H1 (cell line): ENCODE results near the gene FAM98C. TPM values are rescaled to one million over a fixed set of nuclear protein-coding genes. Genes with fewer than 3 reads are reported as not detected.

Source experiments
- CTCF ChIA-PET: fragments of 300-600 bp; sonication (Branson Sonifier 250); formaldehyde crosslinking; loops from one replicate; lab custom pipeline; 2021; ENCODE audit not compliant: partially characterized antibody; lab: Charles Lee
- POLR2A ChIA-PET: fragments of 300-600 bp; sonication (Branson Sonifier 250); formaldehyde crosslinking; loops from one replicate; lab custom pipeline; 2021; ENCODE audit warnings: inconsistent platforms; ENCODE audit not compliant: partially characterized antibody; lab: Charles Lee
- DNase-seq, 2 experiments: peaks; one replicate each; pipeline versions ENCODE4 v3.0.0 to v3.0.0-alpha.2; 2010 to 2022; ENCODE audit warnings: low spot score in 2 of 2, low read depth in 1 of 2, mixed read lengths in 1 of 2
- FAIRE-seq: peaks from 2 replicates; lab custom pipeline; 2011; peaks lifted over from hg19 to GRCh38; lab: Jason Lieb, UNC
- H2AFZ ChIP-seq: 2 replicates; pipeline ENCODE4 v1.8.1; 2012; ENCODE audit warnings: low read length, inconsistent platforms
- H2AK5ac ChIP-seq: 2 replicates; pipeline ENCODE4 v1.6.1; 2013; ENCODE audit warnings: low read depth, low read length
- H2BK120ac ChIP-seq: replicated peaks from 2 replicates; pipeline ENCODE3; 2013; ENCODE audit warnings: low read depth, low read length, inconsistent platforms
- H2BK12ac ChIP-seq: 2 replicates; pipeline ENCODE4 v1.6.1; 2013; ENCODE audit warnings: low read depth, low read length
- H2BK15ac ChIP-seq: 2 replicates; pipeline ENCODE4 v1.6.1; 2013; ENCODE audit warnings: low read length
- H2BK20ac ChIP-seq: 2 replicates; pipeline ENCODE4 v1.6.1; 2013; ENCODE audit warnings: low read length
- H2BK5ac ChIP-seq: 2 replicates; pipeline ENCODE4 v1.6.1; 2013; ENCODE audit warnings: low read depth, low read length
- H3K14ac ChIP-seq: 2 replicates; pipeline ENCODE4 v1.6.1; 2013; ENCODE audit warnings: inconsistent platforms; ENCODE audit not compliant: insufficient read length
- H3K18ac ChIP-seq: 2 replicates; pipeline ENCODE4 v1.6.1; 2013; ENCODE audit warnings: low read length; ENCODE audit errors: extremely low read depth
- H3K23ac ChIP-seq: 2 replicates; pipeline ENCODE4 v1.6.1; 2013; ENCODE audit warnings: inconsistent platforms; ENCODE audit not compliant: insufficient read length
- H3K23me2 ChIP-seq: 2 replicates; pipeline ENCODE4 v1.6.1; 2013; ENCODE audit warnings: low read depth, low read length
- H3K27ac ChIP-seq: 2 replicates; pipeline ENCODE4 v1.6.1; 2011; ENCODE audit warnings: low read depth, low read length, inconsistent platforms
- H3K27me3 ChIP-seq, 4 experiments: replicated peaks in 1 of 4; 1 replicate in 1 of 4; 2 replicates in 3 of 4; pipeline versions ENCODE4 v1.6.1 to v1.8.1; 2011 to 2013; ENCODE audit warnings: low read length in 3 of 4, mild to moderate bottlenecking in 3 of 4, inconsistent platforms in 2 of 4, mixed read lengths in 2 of 4, moderate library complexity in 1 of 4; ENCODE audit not compliant: control insufficient read depth in 3 of 4, insufficient read depth in 3 of 4; ENCODE audit errors: extremely low read depth in 1 of 4
- H3K36me3 ChIP-seq, 4 experiments: 2 replicates each; pipeline versions ENCODE4 v1.6.1 to v1.8.1; 2011 to 2013; ENCODE audit warnings: mild to moderate bottlenecking in 4 of 4, low read length in 3 of 4, moderate library complexity in 2 of 4, control low read depth in 1 of 4, inconsistent platforms in 1 of 4; ENCODE audit not compliant: insufficient read depth in 4 of 4, control insufficient read depth in 2 of 4
- H3K4ac ChIP-seq: replicated peaks from 2 replicates; pipeline ENCODE3; 2013; ENCODE audit warnings: low read length, low read depth, mixed read lengths, inconsistent platforms; ENCODE audit not compliant: insufficient read length
- H3K4me1 ChIP-seq, 4 experiments: replicated peaks in 1 of 4; 1 replicate in 1 of 4; 2 replicates in 3 of 4; pipeline versions ENCODE4 v1.6.1 to v1.8.1; 2011 to 2013; ENCODE audit warnings: low read length in 3 of 4, inconsistent platforms in 2 of 4, mixed read lengths in 1 of 4; ENCODE audit not compliant: insufficient read depth in 4 of 4, control insufficient read depth in 3 of 4
- H3K4me2 ChIP-seq, 2 experiments: 2 replicates each; pipeline versions ENCODE4 v1.6.1 to v1.8.1; 2011 to 2013; ENCODE audit warnings: low read depth in 2 of 2, low read length in 2 of 2, control low read depth in 1 of 2, inconsistent platforms in 1 of 2, mild to moderate bottlenecking in 1 of 2; ENCODE audit not compliant: insufficient read depth in 1 of 2
- H3K4me3 ChIP-seq, 4 experiments: fragments of 200-600, 300-600 bp in 1 of 4; sonication (generic), shearing (Covaris generic), sonication (Bioruptor Twin) in 1 of 4; 2 replicates each; pipeline versions ENCODE4 v1.5.1 to v1.8.1; 2011 to 2016; ENCODE audit warnings: low read length in 4 of 4, low read depth in 3 of 4, control low read depth in 2 of 4, inconsistent platforms in 2 of 4, mild to moderate bottlenecking in 2 of 4, mixed read lengths in 1 of 4, moderate library complexity in 1 of 4; ENCODE audit not compliant: insufficient read depth in 2 of 4; ENCODE audit errors: extremely low read depth in 1 of 4
- H3K56ac ChIP-seq: replicated peaks from 2 replicates; pipeline ENCODE3; 2013; ENCODE audit warnings: low read depth, mild to moderate bottlenecking, mixed read lengths, low read length, inconsistent platforms; ENCODE audit not compliant: insufficient read length
- H3K79me1 ChIP-seq: 2 replicates; pipeline ENCODE4 v1.6.1; 2013; ENCODE audit warnings: low read depth, low read length, control low read depth
- H3K79me2 ChIP-seq, 2 experiments: 2 replicates each; pipeline versions ENCODE4 v1.6.1 to v1.8.1; 2012 to 2013; ENCODE audit warnings: low read length in 2 of 2, mild to moderate bottlenecking in 2 of 2, inconsistent platforms in 1 of 2; ENCODE audit not compliant: insufficient read depth in 2 of 2, control insufficient read depth in 1 of 2
- H3K9ac ChIP-seq, 4 experiments: replicated peaks in 1 of 4; 1 replicate in 1 of 4; 2 replicates in 3 of 4; pipeline versions ENCODE4 v1.6.1 to v1.8.1; 2011 to 2013; ENCODE audit warnings: low read depth in 3 of 4, low read length in 3 of 4, control low read depth in 2 of 4, mild to moderate bottlenecking in 2 of 4, moderate library complexity in 2 of 4, inconsistent platforms in 1 of 4; ENCODE audit errors: extremely low read depth in 1 of 4
- H3K9me3 ChIP-seq, 2 experiments: 2 replicates each; pipeline versions ENCODE4 v1.6.1 to v1.8.1; 2012 to 2013; ENCODE audit warnings: mild to moderate bottlenecking in 2 of 2, moderate library complexity in 2 of 2, control low read depth in 1 of 2, inconsistent platforms in 1 of 2, low read depth in 1 of 2, low read length in 1 of 2, mixed read lengths in 1 of 2; ENCODE audit not compliant: insufficient read depth in 2 of 2
- H4K20me1 ChIP-seq, 2 experiments: replicated peaks in 1 of 2; 2 replicates each; pipeline versions ENCODE3 to v1.8.1; 2011 to 2013; ENCODE audit warnings: inconsistent platforms in 2 of 2, low read length in 2 of 2, mild to moderate bottlenecking in 1 of 2; ENCODE audit not compliant: insufficient read depth in 2 of 2, control insufficient read depth in 1 of 2
- H4K5ac ChIP-seq: 2 replicates; pipeline ENCODE4 v1.6.1; 2013; ENCODE audit warnings: low read length, low read depth, mixed read lengths, inconsistent platforms; ENCODE audit not compliant: insufficient read length
- H4K8ac ChIP-seq: 2 replicates; pipeline ENCODE4 v1.8.0; 2013; ENCODE audit warnings: mild to moderate bottlenecking, moderate library complexity, low read length, inconsistent platforms; ENCODE audit not compliant: insufficient read depth; ENCODE audit errors: extremely low read depth
- H4K91ac ChIP-seq: replicated peaks from 2 replicates; pipeline ENCODE3; 2013; ENCODE audit warnings: low read length, mixed read lengths, inconsistent platforms; ENCODE audit not compliant: insufficient read length
- CBX5 ChIP-seq: fragments of 300-800, 300-1000 bp; sonication (generic); IDR thresholded peaks from 2 replicates; pipeline ENCODE4 v1.7.1; 2016; ENCODE audit warnings: antibody characterized with exemption, low read length, low read depth
- CTBP2 ChIP-seq: IDR thresholded peaks from 2 replicates; pipeline ENCODE4 v1.7.0; 2011; ENCODE audit warnings: borderline replicate concordance, mild to moderate bottlenecking, moderate library complexity, mixed read lengths, low read length; ENCODE audit not compliant: insufficient read depth, insufficient read length
- EZH2 ChIP-seq: fragments of 200-600 bp; sonication (generic); IDR thresholded peaks from 2 replicates; pipeline ENCODE4 v1.7.1; 2012; ENCODE audit warnings: low read depth, mild to moderate bottlenecking, moderate library complexity, low read length, inconsistent platforms; ENCODE audit not compliant: severe bottlenecking
- FOSL1 ChIP-seq: IDR thresholded peaks from 2 replicates; pipeline ENCODE4 v1.6.1; 2011; ENCODE audit warnings: mild to moderate bottlenecking, low read depth, low read length, moderate library complexity; ENCODE audit not compliant: insufficient read depth
- JUN ChIP-seq: IDR thresholded peaks from 2 replicates; pipeline ENCODE4 v1.6.1; 2011; ENCODE audit warnings: low read depth, mild to moderate bottlenecking, improper control_type of control experiment, low read length
- KDM4A ChIP-seq: IDR thresholded peaks from one replicate; pipeline ENCODE4 v1.7.1; 2012; ENCODE audit warnings: low read depth, mild to moderate bottlenecking, moderate library complexity, low read length, inconsistent platforms; ENCODE audit not compliant: severe bottlenecking
- POLR2AphosphoS5 ChIP-seq: IDR thresholded peaks from 2 replicates; pipeline ENCODE4 v1.6.1; 2011; ENCODE audit warnings: low read depth, low read length
- SIRT6 ChIP-seq: IDR thresholded peaks from one replicate; pipeline ENCODE4 v1.7.1; 2012; ENCODE audit warnings: low read length, inconsistent platforms
- USF2 ChIP-seq: IDR thresholded peaks from 2 replicates; pipeline ENCODE4 v1.6.1; 2011; ENCODE audit warnings: low read length, improper control_type of control experiment
- YY1 ChIP-seq: IDR thresholded peaks from 2 replicates; pipeline ENCODE4 v1.6.1; 2011; ENCODE audit warnings: low read depth, mild to moderate bottlenecking, low read length
- WGBS, 2 experiments: shearing (Covaris generic) in 1 of 2; methylation state at CpG; one replicate each; pipeline versions ENCODE4 v1.1.6 to v1.1.7; 2013 to 2015; ENCODE audit warnings: low lambda C conversion rate in 2 of 2, mixed read lengths in 2 of 2, inconsistent platforms in 1 of 2, low coverage in 1 of 2, missing lambda C conversion rate in 1 of 2; ENCODE audit not compliant: insufficient replicate concordance in 2 of 2, insufficient coverage in 1 of 2, insufficient read length in 1 of 2; ENCODE audit errors: extremely low coverage in 1 of 2, missing lambda C conversion rate in 1 of 2; 5-methylcytosine and 5-hydroxymethylcytosine counted together
- polyA plus RNA-seq, 7 experiments: library from polyadenylated mRNA; depleted of rRNA in 3 of 7; stranded (reverse) in 5 of 7; unstranded in 2 of 7; fragments of >200 nt in 5 of 7; fragments of 200-250 nt in 2 of 7; gene quantifications; 1 replicate in 5 of 7; 2 replicates in 1 of 7; 4 replicates in 1 of 7; pipeline versions ENCODE4 v1.2.1 to v1.2.3, GENCODE V29; 2011 to 2013; ENCODE audit warnings: missing spikeins in 2 of 7, mixed read lengths in 2 of 7
- total RNA-seq: library from RNA; stranded (reverse); fragmentation: NEBNext Ultra II Directional; extraction: Animal tissue kit (Norgen Biotek cat#: 25700); gene quantifications from 2 replicates; pipeline ENCODE4 v1.2.1, GENCODE V29; 2021

The FAM98C gene
- total and polyA plus RNA-seq, 2 of the 8 experiments (the other 6 are each of a cell fraction or from before 2014, with no cell fraction given), result 6.1 to 9.4 TPM

GRCh38 chr19:38359242-38360021, 43.5 kb upstream of the FAM98C start:
- H4K91ac ChIP-seq, result no peak overlapping the region
- no peaks in the 10 kb centered on the region for H3K79me2 ChIP-seq
- H4K8ac ChIP-seq, result no peak overlapping the region
- H3K27me3 ChIP-seq, result peaks cover 4 to 25% (median 19%) of the 10 kb centered on the region in 4 experiments
- ChIA-PET CTCF (interaction anchor here (0.7 to 2.8 kb wide), 2 partner anchors 15 to 234 kb away, joined by 3 to 9 read pairs; partner anchors contain the start of gene PSMD8), POLR2A (interaction anchor here (0.6 to 1.8 kb wide), 6 partner anchors 9 to 1594 kb away, joined by 3 to 5 read pairs (median 3); partner anchors contain the start of genes C19orf33 and SIPA1L3)
- WGBS, 2 experiments, result 81% methylated on average over 11 of the region's 18 CpGs; no CpG with 5 or more reads in 1 of the 2 experiments
- H3K4me1 ChIP-seq, result peaks cover 0 to 5% (median 2%) of the 10 kb centered on the region in 4 experiments; a peak in 3 of 7 replicates
- no peak overlapping the region for H2AK5ac ChIP-seq
- H2BK20ac ChIP-seq, result no peak overlapping the region
- no peak overlapping the region for H2BK12ac ChIP-seq
- no peak overlapping the region for H3K4ac ChIP-seq
- H3K18ac ChIP-seq, result no peak overlapping the region
- no peak overlapping the region for H4K5ac ChIP-seq
- peaks cover 0 to under 1% of the 10 kb centered on the region in 2 experiments; a peak in 1 of 4 replicates for H3K9me3 ChIP-seq
- DNase-seq, result no peak
- H2BK5ac ChIP-seq, result no peak overlapping the region
- no peak overlapping the region; a peak in 1 of 4 replicates for H3K4me2 ChIP-seq
- FAIRE-seq, result no peak
- H2BK120ac ChIP-seq, result no peak overlapping the region
- no peak overlapping the region for H3K23ac ChIP-seq
- no peak overlapping the region for H3K4me3 ChIP-seq
- H3K14ac ChIP-seq, result no peak overlapping the region
- peaks cover 8% of the 10 kb centered on the region; the same call in 1 of the 2 replicates for H3K23me2 ChIP-seq
- no peak overlapping the region for H2BK15ac ChIP-seq
- H2AFZ ChIP-seq, result no peak overlapping the region
- no peak overlapping the region for H3K9ac ChIP-seq
- H4K20me1 ChIP-seq, result peaks cover 0 to 2% of the 10 kb centered on the region in 2 experiments
- no peak overlapping the region for H3K56ac ChIP-seq
- no peaks in the 10 kb centered on the region for H3K79me1 ChIP-seq
- H3K27ac ChIP-seq, result no peak overlapping the region
- H3K36me3 ChIP-seq, result no peaks in the 10 kb centered on the region
- TF ChIP-seq YY1, result no peak
- no peak for TF ChIP-seq CTBP2
- TF ChIP-seq CBX5, result no peak
- TF ChIP-seq KDM4A, result no peak
- TF ChIP-seq POLR2AphosphoS5, result no peak
- TF ChIP-seq JUN, result no peak
- TF ChIP-seq FOSL1, result no peak
- no peak for TF ChIP-seq SIRT6
- TF ChIP-seq USF2, result no peak
- TF ChIP-seq EZH2, result no peak
